NCI-H2196 (cell line): ENCODE data around the gene CHMP5.
"Not testable (repeated sequence)": the region's sequence is repeated elsewhere in the genome, so short reads cannot be mapped to it uniquely, and the experiment has no call there.

Experiments used
- DNase-seq: peaks from one replicate; lab custom pipeline; 2025; ENCODE audit not compliant: unreplicated experiment; lab: John Stamatoyannopoulos, UW

CHMP5 gene

DNA sequence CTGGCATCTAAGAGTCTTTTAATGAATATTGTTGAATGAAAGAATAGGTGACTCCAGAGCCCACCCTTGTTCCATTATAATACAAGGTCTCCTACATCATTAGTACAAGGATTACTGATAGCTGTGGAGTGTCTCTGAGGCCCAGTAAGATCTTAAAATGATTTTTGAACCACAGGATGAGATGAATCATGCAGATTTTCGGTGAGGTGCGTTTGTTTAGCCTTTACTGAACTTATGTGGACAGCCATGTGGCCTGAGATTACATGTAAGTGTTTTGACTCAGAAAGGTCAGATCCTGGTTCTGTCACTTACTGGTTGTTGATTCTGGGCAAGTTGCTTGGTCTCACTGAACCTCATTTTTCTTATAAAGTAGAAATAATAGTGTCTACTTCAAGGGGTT lies 47.1 kb downstream of the CHMP5 start:
- no peak for DNase-seq

DNA sequence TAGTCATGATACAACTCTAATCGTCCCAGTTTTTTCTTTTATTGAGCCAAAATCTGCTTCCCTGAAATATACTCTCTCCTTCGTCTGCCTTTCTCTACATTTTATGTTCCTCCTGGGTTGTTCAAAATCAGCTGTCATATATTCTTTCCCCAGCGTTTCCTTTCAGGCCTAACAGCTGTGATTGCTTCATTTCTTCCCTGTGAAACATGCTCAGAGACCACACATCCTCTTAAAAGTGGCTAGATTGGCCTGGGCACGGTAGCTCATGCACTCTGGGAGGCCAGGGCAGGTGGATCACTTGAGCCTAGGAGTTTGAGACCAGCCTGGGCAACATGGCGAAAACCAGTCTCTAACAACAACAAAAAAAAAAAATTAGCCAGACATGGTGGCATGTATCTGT lies 50.5 kb downstream of the CHMP5 start:
- no peak for DNase-seq

DNA sequence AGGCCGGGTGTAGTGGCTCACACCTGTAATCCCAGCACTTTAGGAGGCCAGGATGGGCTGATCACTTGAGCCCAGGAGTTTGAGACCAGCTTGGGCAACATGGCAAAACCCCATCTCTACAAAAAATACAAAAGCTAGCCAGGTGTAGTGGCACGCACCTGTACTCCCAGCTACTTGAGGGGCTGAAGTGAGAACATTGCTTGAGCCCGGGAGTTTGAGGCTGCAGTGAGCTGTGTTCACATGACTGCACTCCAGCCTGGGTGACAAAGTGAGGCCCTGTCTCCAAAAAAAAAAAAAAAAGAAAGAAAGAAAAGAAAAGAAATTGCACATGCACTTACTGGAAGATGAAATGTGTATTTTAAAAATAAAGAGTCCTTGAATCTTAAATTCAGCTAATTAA lies 52.3 kb downstream of the CHMP5 start:
- not testable (repeated sequence) for DNase-seq

DNA sequence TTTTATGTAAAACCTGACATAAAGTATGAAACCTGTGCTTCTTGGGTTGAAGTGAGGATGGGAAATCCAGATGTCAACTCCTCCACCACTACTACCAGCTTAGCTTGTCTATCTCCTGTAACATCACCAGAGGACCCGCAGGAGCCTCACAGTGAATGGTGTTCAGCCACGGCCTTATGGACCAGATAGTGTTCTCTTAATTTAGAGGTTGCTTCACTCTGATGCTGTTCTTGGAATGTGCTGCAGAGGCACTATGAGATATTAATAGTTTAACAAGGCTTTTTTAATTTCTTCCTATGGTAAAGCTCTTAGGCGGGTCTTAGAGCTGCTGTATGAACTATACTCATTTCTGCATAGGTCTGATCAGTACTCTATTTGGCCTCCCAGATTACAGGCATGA lies 53.4 kb downstream of the CHMP5 start:
- DNase-seq, result no peak

DNA sequence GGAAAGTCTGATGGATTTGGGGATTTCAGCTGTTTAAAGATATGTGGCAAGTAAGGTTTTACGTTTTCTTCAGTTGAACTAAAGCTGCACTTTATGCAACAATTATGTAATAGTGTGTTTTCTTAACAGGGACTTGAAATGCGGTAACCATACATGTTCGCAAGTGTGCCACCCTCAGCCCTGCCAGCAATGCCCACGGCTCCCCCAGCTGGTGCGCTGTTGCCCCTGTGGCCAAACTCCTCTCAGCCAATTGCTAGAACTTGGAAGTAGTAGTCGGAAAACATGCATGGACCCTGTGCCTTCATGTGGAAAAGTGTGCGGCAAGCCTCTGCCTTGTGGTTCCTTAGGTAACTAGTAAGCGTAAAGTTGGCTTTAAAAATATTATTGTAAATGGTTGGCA lies 53.9 kb downstream of the CHMP5 start:
- DNase-seq, result no peak

DNA sequence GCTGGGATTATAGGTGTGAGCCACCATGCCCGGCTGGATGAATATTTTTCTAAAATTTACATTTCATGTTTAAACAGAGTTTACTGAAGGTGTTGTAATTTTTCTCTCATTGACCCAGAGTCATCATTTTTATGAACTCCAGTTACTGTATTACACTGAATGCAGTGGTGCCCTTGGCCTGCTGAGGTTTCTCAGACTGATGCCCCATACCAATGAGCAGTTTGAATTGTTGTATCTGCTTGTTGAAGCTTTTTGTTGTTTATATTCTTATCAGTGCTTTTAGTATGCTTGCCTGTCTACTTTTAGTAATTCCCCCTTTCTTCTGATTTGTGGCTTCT lies 55.4 kb downstream of the CHMP5 start:
- no peak for DNase-seq

DNA sequence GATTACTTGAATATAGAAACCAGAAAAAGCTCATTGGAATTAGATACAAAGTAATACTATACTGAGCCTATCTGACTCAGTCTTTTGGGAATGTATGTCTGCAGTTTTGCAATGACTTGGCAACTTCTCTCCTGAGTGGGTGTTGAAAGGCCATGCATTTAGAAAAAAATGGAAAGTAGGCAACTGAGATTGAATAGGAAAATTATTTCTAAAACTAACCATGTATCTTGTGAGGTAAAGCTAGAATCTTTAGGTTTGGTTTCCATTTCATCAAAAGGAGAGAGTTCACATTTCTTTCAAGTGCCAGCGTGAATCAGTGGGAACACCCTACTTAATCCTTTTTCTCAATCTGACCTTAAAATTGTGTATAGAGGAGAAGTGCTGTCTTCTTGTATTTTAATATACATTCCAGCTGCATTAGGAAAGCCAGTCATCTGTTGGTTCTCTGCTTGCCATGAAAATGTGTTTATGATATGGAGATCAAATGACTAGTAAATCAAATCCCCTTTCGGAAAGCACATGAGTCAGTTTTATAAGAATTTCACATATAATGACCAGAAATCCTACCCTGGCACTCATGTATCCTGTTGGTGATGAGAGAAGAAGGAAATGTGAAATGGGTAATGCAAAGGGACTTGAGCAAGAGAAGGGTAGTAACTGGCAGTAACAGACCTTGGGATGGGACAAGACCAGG lies 55.9 kb downstream of the CHMP5 start:
- DNase-seq, result no peak

DNA sequence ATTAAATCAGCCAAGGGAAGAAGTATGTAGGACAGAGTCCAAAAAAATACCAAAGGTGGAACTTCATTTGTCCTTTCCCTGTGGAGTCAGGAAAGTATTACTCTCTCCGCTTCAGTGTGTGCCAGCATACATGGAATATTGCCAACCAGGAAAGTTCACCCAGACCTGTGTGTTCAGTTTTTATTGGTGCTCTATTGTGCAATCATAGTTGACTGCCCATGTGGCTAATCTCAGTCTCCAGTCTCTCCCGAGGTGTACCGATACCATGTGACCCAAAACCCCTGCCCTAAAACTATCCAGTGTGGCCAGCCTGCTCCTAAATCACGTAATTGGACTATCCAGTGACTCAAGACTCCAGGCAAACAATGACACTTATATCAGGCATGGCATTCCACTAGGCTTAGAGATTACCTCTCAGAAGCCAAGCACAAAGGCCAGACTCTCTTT lies 64.3 kb downstream of the CHMP5 start:
- DNase-seq, result peak; percentile 57

DNA sequence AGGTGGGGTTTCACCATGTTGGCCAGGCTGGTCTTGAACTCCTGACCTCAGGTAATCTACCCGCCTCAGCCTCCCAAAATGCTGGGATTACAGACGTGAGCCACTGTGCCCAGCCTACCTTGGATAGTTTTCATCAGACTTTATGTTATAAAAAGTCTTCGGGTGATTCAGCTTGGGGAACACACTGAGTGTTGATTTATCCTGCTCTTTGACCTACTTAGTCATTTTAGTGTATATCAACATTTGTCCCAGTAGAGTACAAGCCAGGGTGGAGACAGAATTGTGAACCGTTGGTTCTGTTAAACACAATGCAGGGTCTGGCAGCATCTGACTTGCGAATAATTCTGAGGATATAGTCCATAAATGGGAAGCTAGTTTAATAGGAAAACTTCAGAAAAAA lies 65.1 kb downstream of the CHMP5 start:
- DNase-seq, result no peak

DNA sequence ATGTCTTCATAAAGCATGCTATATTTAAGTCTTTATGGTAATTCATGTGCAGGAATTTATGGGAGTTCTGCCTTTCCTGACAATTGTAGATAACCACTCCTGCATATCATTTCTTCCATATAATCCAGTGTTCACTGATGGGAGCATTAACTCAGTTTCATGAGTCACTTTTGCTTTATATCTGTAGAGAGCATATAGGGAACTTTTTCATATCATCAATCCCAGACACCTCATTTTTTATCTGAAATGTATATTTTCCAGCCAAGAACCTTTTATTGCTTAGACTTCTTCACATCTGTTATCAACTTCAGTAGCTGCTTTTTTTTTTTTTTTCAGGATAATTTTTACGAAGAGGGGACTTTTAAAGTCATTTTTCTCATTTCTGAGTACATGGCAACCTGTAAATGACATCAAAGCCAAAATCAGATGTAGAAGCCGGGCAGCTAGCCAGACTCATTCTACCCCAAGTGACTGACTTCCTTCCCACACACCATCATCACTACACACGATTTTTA lies 66.6 kb downstream of the CHMP5 start:
- no peak for DNase-seq
